Measurements from ENCODE around the gene BEST2.
"Not testable (repeated sequence)": the region's sequence is repeated elsewhere in the genome, so short reads cannot be mapped to it uniquely, and the experiment has no call there.

The BEST2 gene

DNA sequence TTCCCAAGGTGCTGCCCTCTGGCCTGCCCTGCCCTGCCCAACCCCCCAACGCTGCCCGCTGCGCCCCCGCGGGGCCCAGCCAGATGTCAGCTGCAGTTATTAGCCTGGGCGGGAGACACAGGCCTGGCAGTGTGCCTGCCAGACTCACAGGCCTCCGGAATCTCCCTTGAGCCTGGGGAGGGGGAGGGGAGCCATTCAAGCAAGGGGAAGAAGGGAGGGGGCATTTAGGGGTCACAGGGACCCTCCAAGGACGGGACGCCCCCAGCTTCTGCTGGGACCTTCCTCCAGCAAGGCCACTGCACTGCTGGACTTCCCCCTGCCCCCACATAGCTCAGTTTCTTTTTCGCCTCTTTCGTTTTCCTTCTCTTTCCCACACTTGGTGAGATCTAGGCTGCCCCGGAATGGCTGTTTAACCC, 37.1 kb downstream of the BEST2 start:
- peak; percentile 19 for DNase-seq

DNA sequence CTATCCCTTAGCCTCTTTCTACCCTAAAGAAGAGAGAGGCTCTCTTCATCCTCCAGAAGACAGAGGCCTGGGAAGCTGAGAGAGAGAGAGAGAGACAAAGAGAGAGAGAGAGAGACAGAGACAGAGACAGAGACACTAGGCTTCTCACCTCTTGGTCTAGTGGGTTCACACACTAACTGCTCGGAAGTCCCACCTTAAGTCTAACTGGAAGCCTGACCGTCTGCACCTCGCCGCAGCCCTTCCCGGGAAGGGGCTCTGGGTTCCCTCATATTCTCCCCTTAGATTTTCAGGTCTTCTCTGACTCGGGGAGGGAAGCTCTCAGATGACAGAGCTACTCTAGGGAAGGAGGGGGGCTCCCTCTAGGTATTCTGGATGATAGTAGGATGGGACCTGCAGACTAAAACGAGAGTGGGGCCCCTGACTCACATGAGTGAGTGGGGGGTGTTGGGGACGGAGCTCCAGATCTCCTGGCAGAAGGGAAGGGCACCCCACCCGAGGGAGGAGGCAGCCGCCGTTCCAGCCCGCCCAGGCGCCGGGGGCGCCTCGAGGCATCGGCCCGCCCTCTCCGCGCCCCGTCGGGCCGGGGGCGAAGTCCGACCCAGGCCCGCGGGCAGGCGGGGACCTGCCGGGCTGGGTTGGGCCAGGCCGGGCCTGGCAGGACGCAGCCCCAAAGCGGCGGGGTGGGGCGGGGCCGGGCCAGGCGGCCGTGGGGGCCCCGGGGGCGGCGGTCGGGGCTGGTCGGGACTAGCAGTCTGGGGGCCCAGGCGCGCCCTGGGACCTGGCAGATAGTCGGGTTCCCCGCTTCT, 37.7 kb downstream of the BEST2 start:
- no peak for DNase-seq

GRCh38 chr19:12789904-12790619, 38.5 kb downstream of the BEST2 start:
- peak; percentile 90 for DNase-seq

DNA sequence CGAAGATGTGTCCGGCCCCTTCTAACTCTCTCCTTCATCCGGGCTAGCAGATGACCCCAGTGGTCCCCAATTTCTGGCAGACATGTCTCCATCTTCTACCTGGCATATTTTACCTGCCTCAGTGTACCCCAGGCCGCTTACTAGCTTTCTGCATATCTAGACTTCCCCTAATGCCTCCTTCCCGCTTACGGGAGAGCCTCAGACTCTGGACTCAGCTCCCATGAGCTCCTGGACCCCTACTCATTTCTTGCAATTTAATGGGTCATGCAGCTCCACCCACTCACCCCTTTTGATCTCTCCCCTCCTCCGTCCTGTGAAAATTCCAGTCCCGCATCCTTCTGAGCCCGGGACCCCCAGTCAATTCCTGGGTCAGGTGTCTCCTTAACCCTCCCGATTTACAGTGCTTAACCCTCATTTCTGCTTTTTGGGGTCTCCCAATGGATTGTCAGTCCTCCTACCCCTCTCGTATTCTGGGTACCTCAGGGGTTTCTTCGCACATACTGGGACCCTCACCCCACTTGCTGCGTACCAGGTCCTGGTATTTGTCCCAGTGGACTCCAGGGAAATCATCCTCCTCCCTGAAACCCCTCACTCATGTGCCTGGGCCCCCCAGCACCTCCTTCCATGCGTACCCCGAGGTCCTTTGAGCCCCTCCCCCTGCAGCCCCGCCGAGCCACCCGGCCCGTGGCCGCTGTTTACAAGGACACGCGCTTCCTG, 39.2 kb downstream of the BEST2 start:
- no peak for DNase-seq

- peak; percentile 97 for DNase-seq
These were observed 39.9 kb downstream of the BEST2 start, which contains the start of gene JUNB for GRCh38 chr19:12791345-12792050. Gene JUNB, plus strand, starts transcription at chr19:12791486. Its CDS starts 286 bp downstream, at chr19:12791772.

- DNase-seq = peak; percentile 81
These were observed 40.7 kb downstream of the BEST2 start for GRCh38 chr19:12792051-12792852.

DNA sequence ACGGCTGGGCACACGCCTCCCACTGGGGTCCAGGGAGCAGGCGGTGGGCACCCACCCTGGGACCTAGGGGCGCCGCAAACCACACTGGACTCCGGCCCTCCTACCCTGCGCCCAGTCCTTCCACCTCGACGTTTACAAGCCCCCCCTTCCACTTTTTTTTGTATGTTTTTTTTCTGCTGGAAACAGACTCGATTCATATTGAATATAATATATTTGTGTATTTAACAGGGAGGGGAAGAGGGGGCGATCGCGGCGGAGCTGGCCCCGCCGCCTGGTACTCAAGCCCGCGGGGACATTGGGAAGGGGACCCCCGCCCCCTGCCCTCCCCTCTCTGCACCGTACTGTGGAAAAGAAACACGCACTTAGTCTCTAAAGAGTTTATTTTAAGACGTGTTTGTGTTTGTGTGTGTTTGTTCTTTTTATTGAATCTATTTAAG, 41.3 kb downstream of the BEST2 start:
- no peak for DNase-seq

DNA sequence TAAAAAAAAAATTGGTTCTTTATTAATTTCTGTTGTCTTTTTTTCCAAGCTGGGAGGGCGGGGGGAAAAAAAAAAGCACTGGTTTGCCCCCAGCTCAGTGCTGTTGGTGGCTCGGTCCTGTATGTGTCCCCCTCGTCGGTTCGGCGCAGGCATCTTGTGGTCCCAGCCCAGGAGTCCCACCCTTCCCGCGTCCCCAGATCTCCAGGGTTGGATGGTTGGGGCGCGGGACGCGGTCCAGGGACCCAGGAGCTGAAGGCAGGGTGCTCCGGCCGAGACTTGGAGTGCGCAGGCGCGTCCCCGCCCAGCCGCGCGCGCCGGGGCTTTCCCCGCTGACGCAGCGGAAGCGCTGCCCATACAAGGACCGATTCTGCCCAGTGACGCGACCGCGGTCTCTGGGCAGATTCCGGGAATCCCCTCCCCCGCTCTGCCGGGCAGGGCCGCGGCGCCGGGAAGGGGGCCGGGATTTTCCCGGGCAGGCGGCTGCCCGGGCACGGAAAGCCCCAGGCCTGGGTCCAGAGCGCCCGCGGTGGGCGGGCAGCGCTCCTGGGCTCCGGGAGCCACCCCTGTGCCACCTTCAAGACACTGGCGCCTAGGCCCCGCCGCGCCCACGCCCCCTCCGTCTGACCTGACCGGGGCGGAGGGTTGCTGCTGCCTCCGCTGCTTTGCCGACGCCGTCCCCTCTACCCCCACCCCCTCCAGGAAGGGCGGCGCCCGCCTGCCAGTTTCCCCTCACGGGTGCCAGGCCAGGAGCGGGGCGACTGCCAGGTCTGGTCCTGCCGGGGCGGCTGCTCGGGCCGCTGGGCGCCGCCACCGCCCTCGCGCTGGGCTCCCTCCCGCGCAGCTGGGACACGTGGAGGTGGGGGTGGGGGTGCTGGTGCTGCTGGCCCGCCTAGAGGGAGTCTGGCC, 42.0 kb downstream of the BEST2 start:
- DNase-seq = peak; percentile 84

GRCh38 chr19:12794196-12794941, 42.8 kb downstream of the BEST2 start:
- DNase-seq = no peak

DNA sequence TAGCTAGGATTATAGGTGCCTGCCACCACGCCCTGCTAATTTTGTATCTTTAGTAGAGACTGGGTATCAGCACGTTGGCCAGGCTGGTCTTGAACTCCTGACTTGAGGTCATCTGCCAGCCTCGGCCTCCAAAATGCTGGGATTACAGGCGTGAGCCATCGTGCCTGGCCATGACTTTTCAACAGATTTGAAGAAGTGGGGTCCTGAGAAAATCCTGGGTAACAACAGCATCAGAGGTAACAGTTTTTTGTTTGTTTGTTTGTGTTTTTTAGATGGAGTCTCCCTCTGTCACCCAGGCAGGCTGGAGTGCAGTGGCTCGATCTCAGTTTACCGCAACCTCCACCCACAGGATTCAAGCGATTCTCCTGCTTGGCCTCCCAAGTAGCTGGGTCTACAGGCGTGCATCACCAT, 43.4 kb downstream of the BEST2 start:
- no peak for DNase-seq

GRCh38 chr19:12796146-12797071, 44.8 kb downstream of the BEST2 start:
- DNase-seq = peak; percentile 60

DNA sequence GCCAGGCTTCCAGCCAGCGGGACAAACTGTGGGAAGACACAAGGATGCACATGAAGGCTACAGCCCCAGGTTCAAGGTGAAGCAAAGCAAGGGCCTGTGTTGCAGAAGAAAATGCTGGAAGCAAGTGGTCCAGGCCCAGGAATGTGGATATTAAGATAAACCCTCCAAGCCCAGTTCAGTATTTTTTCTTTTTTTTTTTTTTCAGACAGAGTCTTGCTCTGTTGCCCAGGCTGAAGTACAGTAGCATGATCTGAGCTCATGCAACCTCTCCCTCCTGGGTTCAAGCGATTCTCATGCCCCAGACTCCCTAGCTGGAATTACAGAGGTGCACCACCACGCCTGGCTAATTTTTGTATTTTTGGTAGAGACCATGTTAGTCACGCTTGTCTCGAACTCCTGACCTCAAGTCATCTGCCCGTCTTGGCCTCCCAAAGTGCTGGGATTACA, 45.6 kb downstream of the BEST2 start:
- no peak for DNase-seq

GRCh38 chr19:12797607-12798006, 46.0 kb downstream of the BEST2 start:
- not testable (repeated sequence) for DNase-seq

DNA sequence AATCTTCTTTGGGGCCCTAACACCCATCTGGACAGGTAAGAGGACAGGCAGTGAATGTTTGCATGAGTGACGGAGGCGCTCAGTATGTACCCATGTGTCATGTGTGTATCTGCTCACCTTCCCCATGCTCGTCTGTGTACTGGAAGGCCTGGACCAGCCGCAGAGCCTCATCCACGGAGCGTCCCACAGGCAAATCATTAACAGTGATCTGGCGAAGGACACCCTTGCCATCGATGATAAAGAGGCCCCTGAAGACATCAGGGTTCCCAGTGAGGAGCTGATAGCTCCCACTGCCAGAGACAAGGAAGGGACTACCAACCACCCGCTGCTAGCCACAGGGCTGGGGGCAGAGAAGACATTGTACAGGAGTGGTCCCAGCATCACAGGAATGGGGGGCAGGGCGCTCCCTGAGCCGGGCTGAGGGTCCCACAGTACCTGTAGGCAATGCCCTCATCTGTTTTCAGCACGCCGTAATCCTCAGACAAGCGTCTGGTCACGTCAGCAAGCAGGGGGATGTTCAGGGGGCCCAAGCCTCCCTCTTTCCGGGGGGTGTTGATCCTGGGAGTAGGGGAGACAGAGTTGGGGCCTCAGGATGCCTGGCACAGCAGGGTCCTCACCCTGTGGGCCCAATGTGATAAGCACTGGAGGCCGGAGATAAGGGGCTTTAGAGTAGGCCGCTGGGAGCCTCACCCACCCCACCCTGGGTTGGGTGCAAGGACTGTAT, 48.3 kb downstream of the BEST2 start:
- DNase-seq = no peak

DNA sequence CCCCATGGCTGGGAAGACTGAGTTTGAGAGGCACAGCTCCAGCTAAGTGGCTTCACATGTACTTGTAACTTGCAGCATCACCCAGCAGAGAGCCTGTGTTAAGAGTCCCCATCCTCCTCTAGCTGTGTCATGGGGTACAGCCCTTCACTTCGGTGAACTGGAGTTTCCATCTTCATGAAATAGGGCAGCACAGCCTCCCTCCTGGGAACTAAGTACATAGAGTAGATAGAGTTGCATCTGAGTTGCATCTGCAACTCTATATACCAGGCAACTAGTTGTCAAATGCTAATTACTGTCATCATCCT, 48.8 kb downstream of the BEST2 start:
- no peak for DNase-seq

GRCh38 chr19:12800923-12801465, 49.4 kb downstream of the BEST2 start:
- DNase-seq = no peak

- DNase-seq = peak; percentile 40
These were observed 50.1 kb downstream of the BEST2 start, which contains the start of the genes PRDX2 and THSD8 for GRCh38 chr19:12801466-12802266. Gene PRDX2, minus strand, starts transcription at chr19:12801800. Its CDS starts 539 bp downstream, at chr19:12801261. Gene THSD8, plus strand, starts transcription at chr19:12802069. Its CDS starts 3 bp downstream, at chr19:12802072.

All from T1000 (cell line).